ENCODE measurements around the gene ATP10B. TPM values are rescaled to one million over a fixed set of nuclear protein-coding genes. Genes with fewer than 3 reads are reported as not detected.

The ATP10B gene
- total RNA-seq, 1 donor from 2014 or later: not detected

DNA sequence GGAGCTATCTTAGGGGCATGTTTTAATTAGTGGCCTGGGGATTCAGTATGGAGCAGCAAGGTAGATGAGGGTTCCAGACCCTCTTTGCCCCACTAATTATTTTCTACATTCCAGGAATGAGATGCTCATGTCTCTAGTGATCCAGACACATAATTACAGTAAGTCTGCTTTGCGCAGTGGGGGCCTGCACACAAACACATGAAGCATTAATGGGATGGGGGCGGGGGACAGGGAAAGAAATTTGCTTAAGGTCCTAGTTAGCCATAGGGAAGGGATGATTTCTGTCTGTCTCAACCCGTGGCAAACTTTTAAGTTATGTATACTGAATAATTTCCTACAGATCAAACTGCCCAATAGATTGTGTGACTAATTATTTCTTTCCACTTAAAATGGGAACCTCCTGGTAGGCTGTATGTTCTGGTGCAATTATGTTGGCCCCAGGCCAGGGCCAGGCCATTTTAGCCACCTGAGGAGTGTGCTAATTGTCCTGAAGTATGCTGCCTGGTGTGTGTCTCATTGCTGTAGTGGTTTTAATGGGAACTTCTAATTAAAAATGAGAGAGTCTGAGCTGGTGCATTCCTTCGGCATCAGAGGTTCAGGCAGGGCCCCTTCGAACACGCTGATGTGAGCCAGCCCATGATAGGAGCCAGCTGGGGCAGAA is 295.9 kb downstream of the ATP10B start:
- ATAC-seq (peak; percentile 63), DNase-seq (peak; percentile 74)
- TF ChIP-seq, protein P1, sequence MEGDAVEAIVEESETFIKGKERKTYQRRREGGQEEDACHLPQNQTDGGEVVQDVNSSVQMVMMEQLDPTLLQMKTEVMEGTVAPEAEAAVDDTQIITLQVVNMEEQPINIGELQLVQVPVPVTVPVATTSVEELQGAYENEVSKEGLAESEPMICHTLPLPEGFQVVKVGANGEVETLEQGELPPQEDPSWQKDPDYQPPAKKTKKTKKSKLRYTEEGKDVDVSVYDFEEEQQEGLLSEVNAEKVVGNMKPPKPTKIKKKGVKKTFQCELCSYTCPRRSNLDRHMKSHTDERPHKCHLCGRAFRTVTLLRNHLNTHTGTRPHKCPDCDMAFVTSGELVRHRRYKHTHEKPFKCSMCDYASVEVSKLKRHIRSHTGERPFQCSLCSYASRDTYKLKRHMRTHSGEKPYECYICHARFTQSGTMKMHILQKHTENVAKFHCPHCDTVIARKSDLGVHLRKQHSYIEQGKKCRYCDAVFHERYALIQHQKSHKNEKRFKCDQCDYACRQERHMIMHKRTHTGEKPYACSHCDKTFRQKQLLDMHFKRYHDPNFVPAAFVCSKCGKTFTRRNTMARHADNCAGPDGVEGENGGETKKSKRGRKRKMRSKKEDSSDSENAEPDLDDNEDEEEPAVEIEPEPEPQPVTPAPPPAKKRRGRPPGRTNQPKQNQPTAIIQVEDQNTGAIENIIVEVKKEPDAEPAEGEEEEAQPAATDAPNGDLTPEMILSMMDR (IDR thresholded peaks at IDR 0.05): no peak
- Histone ChIP-seq H3K4me3 (no peak overlapping the region), H3K36me3 (no peaks in the 10 kb centered on the region), H3K27ac (no peak overlapping the region), H3K9me3 (no peaks in the 10 kb centered on the region), H3K27me3 (no peaks in the 10 kb centered on the region), H3K4me1 (no peaks in the 10 kb centered on the region)
- intact Hi-C loops (cut with DNase I): no loop called here

DNA sequence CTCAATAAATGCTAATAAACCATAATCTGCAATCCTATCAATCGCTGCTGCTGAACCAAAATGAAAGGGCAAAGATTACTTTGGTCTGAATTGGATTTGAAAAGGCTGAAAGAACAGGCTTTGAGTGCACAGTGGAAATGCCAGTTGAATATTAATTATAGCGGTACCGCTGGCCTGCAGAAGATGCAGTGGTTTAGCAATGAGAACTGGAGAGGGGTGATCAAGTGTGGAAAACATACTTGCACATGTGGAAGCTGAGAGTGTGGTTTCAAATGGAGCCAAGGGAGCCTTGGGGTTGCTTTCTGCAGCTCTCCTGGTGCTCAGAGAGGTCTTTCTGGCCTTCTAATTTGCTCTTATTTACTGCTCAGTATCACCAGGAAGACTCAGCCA is 296.4 kb downstream of the ATP10B start:
- intact Hi-C loops (cut with DNase I): no loop called here
- H3K36me3 ChIP-seq: no peaks in the 10 kb centered on the region

DNA sequence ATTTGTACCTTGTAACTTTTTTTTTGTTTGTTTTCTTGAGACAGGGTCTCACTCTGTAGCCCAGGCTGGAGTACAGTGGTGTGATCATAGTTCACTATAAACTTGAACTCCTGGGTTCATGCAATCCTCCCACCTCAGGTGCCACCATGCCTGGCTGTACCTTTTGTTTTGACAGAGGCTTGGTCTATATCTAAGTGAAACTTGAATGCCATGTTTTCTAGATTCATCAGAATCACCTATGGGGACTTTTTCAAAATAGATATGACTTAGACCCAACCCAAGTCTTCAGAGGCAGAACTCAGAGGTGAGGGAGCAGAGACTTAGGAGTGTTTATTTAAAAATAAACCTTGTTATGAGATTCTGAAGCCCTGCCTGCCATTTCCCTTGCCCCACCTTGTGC is 301.9 kb downstream of the ATP10B start:
- ATAC-seq: no peak
- Histone ChIP-seq H3K36me3 (no peaks in the 10 kb centered on the region), H3K4me1 (no peaks in the 10 kb centered on the region), H3K9me3 (no peaks in the 10 kb centered on the region), H3K27me3 (no peaks in the 10 kb centered on the region), H3K27ac (no peak overlapping the region), H3K4me3 (no peak overlapping the region)
- TF ChIP-seq, protein P1 (IDR thresholded peaks at IDR 0.05): no peak
- no peak for DNase-seq
- intact Hi-C loops (cut with DNase I): no loop called here

More for the DNA sequence above, 296.4 kb downstream of the ATP10B start:
- TF ChIP-seq, protein P1 (IDR thresholded peaks at IDR 0.05): no peak
- no peak for DNase-seq
- ATAC-seq: no peak
- Histone ChIP-seq H3K27ac (no peak overlapping the region), H3K27me3 (no peaks in the 10 kb centered on the region), H3K4me3 (no peak overlapping the region), H3K9me3 (no peaks in the 10 kb centered on the region), H3K4me1 (no peaks in the 10 kb centered on the region)

DNA sequence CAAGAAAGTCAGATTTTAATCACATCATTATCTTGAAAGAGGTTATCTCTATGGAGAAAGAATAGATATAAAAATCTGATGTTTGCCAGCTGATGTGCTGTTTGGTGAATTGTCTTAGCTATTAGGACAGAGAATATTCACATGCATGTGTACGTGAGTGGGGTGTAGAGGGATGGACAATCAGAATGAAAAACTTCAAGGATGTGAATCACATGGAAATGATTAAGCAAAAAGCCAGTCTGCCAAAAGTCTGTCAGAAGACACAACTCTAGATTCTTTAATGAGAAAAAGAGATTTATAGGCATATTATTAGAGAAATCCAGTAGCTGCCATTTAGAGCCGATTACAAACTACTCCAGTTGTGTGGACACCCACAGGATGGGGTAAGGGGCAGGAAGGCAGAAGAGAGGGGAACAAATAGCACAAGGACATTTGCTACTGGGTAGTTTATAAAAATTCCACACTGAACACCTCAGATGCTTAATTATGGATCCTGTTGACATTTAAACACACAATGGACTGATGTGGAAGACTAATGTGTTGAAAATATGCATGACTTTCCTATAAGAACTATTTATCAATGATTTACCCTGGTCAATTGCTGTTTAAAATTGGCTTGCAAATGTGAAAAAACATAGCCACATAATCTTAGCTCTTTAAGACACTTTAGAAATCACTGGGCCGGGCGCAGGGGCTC is 302.9 kb downstream of the ATP10B start:
- Histone ChIP-seq H3K4me3 (no peak overlapping the region), H3K27me3 (no peaks in the 10 kb centered on the region), H3K36me3 (no peaks in the 10 kb centered on the region), H3K9me3 (no peaks in the 10 kb centered on the region), H3K27ac (no peak overlapping the region), H3K4me1 (no peaks in the 10 kb centered on the region)
- TF ChIP-seq, protein P1 (IDR thresholded peaks at IDR 0.05): no peak
- intact Hi-C loops (cut with DNase I): no loop called here
- DNase-seq: no peak
- ATAC-seq: no peak

DNA sequence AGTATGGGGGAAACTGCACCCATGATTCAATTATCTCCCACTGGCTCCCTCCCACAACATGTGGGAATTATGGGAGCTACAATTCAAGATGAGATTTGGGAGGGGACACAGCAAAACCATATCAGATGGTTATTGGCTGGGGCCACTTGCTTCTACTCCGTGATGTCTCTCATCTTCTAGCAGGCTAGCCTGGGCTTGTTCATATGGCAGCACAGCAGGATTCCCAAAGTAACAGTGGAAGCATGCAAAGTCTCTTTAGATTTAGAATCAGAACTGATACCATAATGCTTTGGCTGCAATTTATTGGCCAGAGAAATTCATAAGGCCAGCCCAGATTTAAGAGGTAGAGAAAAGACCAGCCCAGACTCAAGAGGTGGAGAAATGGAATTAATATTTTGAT is 304.1 kb downstream of the ATP10B start:
- intact Hi-C loops (cut with DNase I): no loop called here
- no peaks in the 10 kb centered on the region for H3K9me3 ChIP-seq
- no peak overlapping the region for H3K27ac ChIP-seq
- no peak for ATAC-seq
- TF ChIP-seq, protein P1 (IDR thresholded peaks at IDR 0.05): no peak
- no peaks in the 10 kb centered on the region for H3K36me3 ChIP-seq
- no peaks in the 10 kb centered on the region for H3K27me3 ChIP-seq
- H3K4me3 ChIP-seq: no peak overlapping the region
- no peak for DNase-seq
- H3K4me1 ChIP-seq: no peaks in the 10 kb centered on the region

All from upper lobe of right lung (tissue), 1 donor.